ENCODE data around the gene PCP4L1.

Gene PCP4L1

DNA sequence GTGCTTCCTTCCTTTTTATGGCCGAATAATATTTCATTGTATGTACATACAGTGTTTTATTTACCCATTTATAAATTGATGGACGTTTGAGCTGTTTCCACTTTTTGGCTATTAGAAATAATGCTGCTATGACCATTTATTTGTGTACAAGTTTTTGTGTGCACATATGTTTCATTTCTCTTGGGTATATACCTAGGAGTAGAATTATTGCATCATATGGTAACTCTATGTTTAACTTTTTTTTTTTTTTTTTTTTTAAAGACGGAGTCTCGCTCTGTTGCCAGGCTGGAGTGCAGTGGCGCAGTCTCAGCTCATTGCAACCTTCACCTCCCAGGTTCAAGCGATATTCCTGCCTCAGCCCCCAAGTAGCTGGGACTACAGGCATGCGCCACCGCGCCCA is 74.6 kb downstream of the PCP4L1 start:
- Histone ChIP-seq H2BK12ac (ENCODE audit: low read length in 2 of 2) (no peak overlapping the region), H2BK120ac (ENCODE audit: low read depth, low read length) (no peak overlapping the region), H3K23ac (ENCODE audit: low read length in 2 of 2) (no peak overlapping the region), H4K8ac (ENCODE audit: low read length) (no peak overlapping the region), H2BK15ac (ENCODE audit: low read depth, poor library complexity, severe bottlenecking) (no peak overlapping the region), H4K91ac (ENCODE audit: low read length) (no peak overlapping the region), H3K9me3 (ENCODE audit: control insufficient read depth, low read length) (no peaks in the 10 kb centered on the region), H2AK5ac (ENCODE audit: low read length, severe bottlenecking) (no peak overlapping the region), H3K9ac (ENCODE audit: low read length) (no peak overlapping the region), H2AFZ (ENCODE audit: low read depth, low read length) (no peak overlapping the region), H3K4me1 (ENCODE audit: control insufficient read depth, insufficient read depth, low read depth, low read length) (no peaks in the 10 kb centered on the region), H3K18ac (ENCODE audit: low read depth in 1 of 2, low read length in 2 of 2) (no peak overlapping the region), H3K4me3 (ENCODE audit: insufficient read depth in 1 of 2, low read depth in 1 of 2, low read length in 2 of 2) (no peak overlapping the region), H3K14ac (ENCODE audit: low read length in 2 of 2) (no peak overlapping the region), H2BK5ac (ENCODE audit: low read depth, low read length, poor library complexity, severe bottlenecking) (no peak overlapping the region), H3K27ac (ENCODE audit: low read length, poor library complexity, severe bottlenecking) (no peak overlapping the region), H3K4ac (ENCODE audit: low read depth in 1 of 2, low read length in 2 of 2) (no peak overlapping the region), H3K27me3 (ENCODE audit: control insufficient read depth in 1 of 2, insufficient read depth in 1 of 2, low read length in 2 of 2) (no peaks in the 10 kb centered on the region), H3K4me2 (ENCODE audit: low read length, poor library complexity, severe bottlenecking) (no peak overlapping the region), H3K36me3 (ENCODE audit: control insufficient read depth in 1 of 2, insufficient read depth in 2 of 2, low read depth in 1 of 2, low read length in 2 of 2) (peaks cover 28 to 94% of the 10 kb centered on the region in 2 experiments), H3K79me1 (replicated peaks; ENCODE audit: low read length, poor library complexity, severe bottlenecking) (peaks cover 13% of the 10 kb centered on the region)
- WGBS, result over 99% methylated on average over 7 of the region's 9 CpGs
- no peak for DNase-seq

Measured in mesenchymal stem cell (in vitro differentiated cells and primary cell).